ENCODE measurements around the gene PTPRE.
"Not testable (repeated sequence)": the region's sequence is repeated elsewhere in the genome, so short reads cannot be mapped to it uniquely, and the experiment has no call there.

Gene PTPRE

DNA sequence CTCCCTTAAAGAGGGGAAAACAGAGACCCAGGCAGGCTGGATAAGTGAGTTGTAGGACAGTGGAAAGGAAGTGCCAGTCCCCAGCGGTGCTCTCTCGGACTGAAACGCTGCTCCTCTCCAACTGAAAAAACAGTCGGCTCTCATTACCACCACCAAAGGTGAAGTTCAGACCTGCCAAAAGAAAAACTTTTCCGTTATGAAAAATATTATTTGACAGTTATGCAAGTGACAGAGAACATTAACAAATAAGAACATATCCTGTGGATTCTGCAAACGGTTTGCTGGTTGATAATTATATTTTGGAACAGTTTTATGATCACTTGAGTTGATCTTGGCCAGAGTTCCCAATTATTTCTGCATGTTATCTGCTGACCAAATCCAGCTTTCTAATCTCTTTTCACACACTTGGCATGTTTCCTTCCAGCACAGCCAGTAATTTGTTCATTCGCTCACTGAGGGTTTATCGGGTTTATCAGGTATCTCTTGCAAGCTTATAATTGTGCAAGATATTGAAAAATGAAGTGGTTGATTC, 82.6 kb downstream of the PTPRE start:
- Histone ChIP-seq H3K36me3 (ENCODE audit: insufficient read depth) (no peaks in the 10 kb centered on the region), H4K20me1 (ENCODE audit: insufficient read depth) (no peaks in the 10 kb centered on the region), H3K79me2 (ENCODE audit: insufficient read depth, low read depth) (no peaks in the 10 kb centered on the region), H3K9ac (no peak overlapping the region), H3K4me2 (no peak overlapping the region), H2AFZ (ENCODE audit: low read depth) (no peak overlapping the region), H3K4me1 (ENCODE audit: low read depth, poor library complexity, severe bottlenecking) (no peaks in the 10 kb centered on the region), H3K27ac (no peak overlapping the region), H3K27me3 (ENCODE audit: insufficient read depth, low read depth) (no peaks in the 10 kb centered on the region), H3K4me3 (IDR thresholded peaks at IDR 0.05; ENCODE audit: insufficient read depth, low read depth, low read length) (no peak overlapping the region)
- TF ChIP-seq CTCF (conservative IDR thresholded peaks at IDR 0.05; ENCODE audit: low read depth, low read length), result no peak

DNA sequence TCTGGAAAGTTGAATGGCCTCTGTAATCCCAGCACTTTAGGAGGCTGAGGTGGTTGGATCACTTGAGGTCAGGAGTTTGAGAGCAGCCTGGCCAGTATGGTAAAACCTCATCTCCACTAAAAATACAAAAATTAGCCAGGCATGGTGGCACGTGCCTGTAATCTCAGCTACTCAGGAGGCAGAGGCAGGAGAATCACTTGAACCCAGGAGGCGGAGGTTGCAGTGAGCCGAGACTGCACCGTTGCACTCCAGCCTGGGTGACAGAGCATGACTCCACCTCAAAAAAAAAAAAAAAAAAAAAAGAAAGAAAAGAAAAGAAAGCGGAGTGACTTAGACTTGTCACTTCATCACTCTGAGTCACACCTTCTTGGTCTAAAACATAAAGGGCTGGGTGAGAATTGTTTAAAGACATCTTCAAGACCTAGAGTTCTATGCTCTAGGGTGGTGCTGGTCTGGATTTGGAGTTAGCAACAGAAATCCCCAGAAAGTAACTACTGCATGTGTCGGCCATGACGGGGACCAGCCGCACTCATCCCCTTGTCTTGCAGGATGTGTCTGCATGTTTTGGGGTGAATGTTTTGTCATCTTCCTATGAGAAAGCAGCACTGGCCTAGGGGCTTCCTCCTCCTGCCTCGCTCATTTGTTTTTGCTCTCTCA, 83.4 kb downstream of the PTPRE start:
- H3K27ac ChIP-seq; H3K27me3 ChIP-seq (ENCODE audit: insufficient read depth, low read depth); H3K36me3 ChIP-seq (ENCODE audit: insufficient read depth); H3K9ac ChIP-seq; H3K79me2 ChIP-seq (ENCODE audit: insufficient read depth, low read depth); H2AFZ ChIP-seq (ENCODE audit: low read depth); H3K4me3 ChIP-seq (IDR thresholded peaks at IDR 0.05; ENCODE audit: insufficient read depth, low read depth, low read length); H4K20me1 ChIP-seq (ENCODE audit: insufficient read depth); H3K4me2 ChIP-seq; H3K4me1 ChIP-seq (ENCODE audit: low read depth, poor library complexity, severe bottlenecking): not testable (repeated sequence)

DNA sequence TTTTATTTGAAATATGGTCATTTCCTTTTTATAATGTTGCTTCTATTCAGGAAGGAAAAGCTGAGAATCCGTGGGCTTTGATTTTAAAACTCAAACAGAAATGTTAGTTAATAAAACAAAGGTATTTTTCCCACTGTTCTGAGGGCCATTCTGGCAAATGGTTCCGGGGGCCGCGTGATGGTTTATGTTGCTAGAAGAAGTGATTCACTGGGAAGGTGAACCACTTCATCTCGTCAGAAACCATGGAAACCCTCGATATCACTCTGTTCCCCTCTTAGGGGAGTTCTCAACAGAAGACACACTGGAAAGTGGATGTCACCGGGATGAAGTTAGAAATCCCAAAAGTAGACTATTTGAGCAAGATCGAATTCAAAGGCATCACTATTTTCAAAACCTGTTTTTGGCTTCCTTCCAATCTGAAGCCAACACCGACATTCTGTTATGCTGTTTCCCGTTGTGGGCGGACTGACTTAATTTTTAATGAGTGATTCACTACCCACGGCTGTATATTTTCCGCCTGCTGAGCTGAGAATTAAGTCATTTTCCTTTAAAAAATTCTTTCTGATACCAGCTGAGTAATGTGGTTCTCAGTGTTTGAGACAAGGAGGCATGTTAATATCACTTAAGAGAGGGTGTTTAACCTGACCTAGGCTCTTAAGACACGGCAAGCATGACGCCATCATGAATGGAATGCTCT, 84.1 kb downstream of the PTPRE start:
- no peaks in the 10 kb centered on the region for H4K20me1 ChIP-seq (ENCODE audit: insufficient read depth)
- no peak overlapping the region for H3K4me2 ChIP-seq
- H2AFZ ChIP-seq (ENCODE audit: low read depth), result no peak overlapping the region
- no peak overlapping the region for H3K27ac ChIP-seq
- no peaks in the 10 kb centered on the region for H3K4me1 ChIP-seq (ENCODE audit: low read depth, poor library complexity, severe bottlenecking)
- no peaks in the 10 kb centered on the region for H3K27me3 ChIP-seq (ENCODE audit: insufficient read depth, low read depth)
- no peak for TF ChIP-seq CTCF (conservative IDR thresholded peaks at IDR 0.05; ENCODE audit: low read depth, low read length)
- no peaks in the 10 kb centered on the region for H3K79me2 ChIP-seq (ENCODE audit: insufficient read depth, low read depth)
- H3K36me3 ChIP-seq (ENCODE audit: insufficient read depth), result no peaks in the 10 kb centered on the region
- H3K4me3 ChIP-seq (IDR thresholded peaks at IDR 0.05; ENCODE audit: insufficient read depth, low read depth, low read length), result no peak overlapping the region
- no peak overlapping the region for H3K9ac ChIP-seq

GRCh38 chr10:127991543-127992255, 84.8 kb downstream of the PTPRE start:
- no peak overlapping the region for H3K27ac ChIP-seq
- H3K36me3 ChIP-seq (ENCODE audit: insufficient read depth), result no peaks in the 10 kb centered on the region
- TF ChIP-seq CTCF (conservative IDR thresholded peaks at IDR 0.05; ENCODE audit: low read depth, low read length), result no peak
- H3K9ac ChIP-seq, result no peak overlapping the region
- H3K4me3 ChIP-seq (IDR thresholded peaks at IDR 0.05; ENCODE audit: insufficient read depth, low read depth, low read length), result no peak overlapping the region
- H3K27me3 ChIP-seq (ENCODE audit: insufficient read depth, low read depth), result no peaks in the 10 kb centered on the region
- no peaks in the 10 kb centered on the region for H3K4me1 ChIP-seq (ENCODE audit: low read depth, poor library complexity, severe bottlenecking)
- no peak overlapping the region for H3K4me2 ChIP-seq
- no peak overlapping the region for H2AFZ ChIP-seq (ENCODE audit: low read depth)
- no peaks in the 10 kb centered on the region for H3K79me2 ChIP-seq (ENCODE audit: insufficient read depth, low read depth)
- H4K20me1 ChIP-seq (ENCODE audit: insufficient read depth), result no peaks in the 10 kb centered on the region

Data from KMS-11 (cell line).